K562 (cell line): ENCODE results near the gene NRN1L. TPM values are rescaled to one million over a fixed set of nuclear protein-coding genes. Genes with fewer than 3 reads are reported as not detected.

ENCODE experiments used
- ATAC-seq: fragments of 200-7000 bp; cut with Tn5 transposase; 3 replicates; pipeline ENCODE4 v1.9.1; 2020; ENCODE audit warnings: moderate library complexity
- BruUV-seq: library from RNA; stranded (reverse); fragments of 400-500 nt; replicated peaks from 2 replicates; lab custom pipeline; 2021; lab: Mats Ljungman, UMichigan
- CTCF ChIA-PET: fragments of 300-600 bp; formaldehyde crosslinking; extraction: SDS; loops from one replicate; lab custom pipeline; 2021; ENCODE audit warnings: low intra/inter-chr PET ratio; lab: Yijun Ruan, JAX
- POLR2A ChIA-PET: fragments of 300-600, 350-650 bp; sonication (Branson Sonifier 250); formaldehyde crosslinking; extraction: SDS; loops from one replicate; lab custom pipeline; 2021; ENCODE audit warnings: antibody characterized with exemption, inconsistent platforms; lab: Yijun Ruan, JAX
- DNase-seq, 4 experiments: peaks; one replicate each; pipeline versions ENCODE4 v3.0.0 to v3.0.0-alpha.2; 2011 to 2018; ENCODE audit warnings: low spot score in 3 of 4, mixed read lengths in 3 of 4; ENCODE audit errors: extremely low read depth in 1 of 4
- FAIRE-seq: peaks from 2 replicates; lab custom pipeline; 2011; peaks lifted over from hg19 to GRCh38; lab: Jason Lieb, UNC
- H2AFZ ChIP-seq: 2 replicates; pipeline ENCODE4 v1.6.0; 2011; ENCODE audit warnings: low read depth, low read length, control low read depth, inconsistent platforms
- H3K27ac ChIP-seq: fragments of 200-600 bp; 3 replicates; pipeline ENCODE4 v1.8.0; 2011; ENCODE audit warnings: low read depth, mild to moderate bottlenecking, control low read depth, inconsistent platforms, low read length, moderate library complexity, mixed read lengths; ENCODE audit errors: extremely low read depth
- H3K27me3 ChIP-seq, 2 experiments: fragments of 300-600 bp in 1 of 2; 2 replicates in 1 of 2; 3 replicates in 1 of 2; pipeline versions ENCODE4 v1.6.0 to v1.8.0; 2011; ENCODE audit warnings: inconsistent platforms in 2 of 2, low read length in 2 of 2, mild to moderate bottlenecking in 1 of 2, mixed read lengths in 1 of 2, moderate library complexity in 1 of 2; ENCODE audit not compliant: control insufficient read depth in 2 of 2, insufficient read depth in 2 of 2
- H3K36me3 ChIP-seq: fragments of 300-600 bp; 3 replicates; pipeline ENCODE4 v1.8.0; 2011; ENCODE audit warnings: mild to moderate bottlenecking, low read length, inconsistent platforms; ENCODE audit not compliant: control insufficient read depth, insufficient read depth
- H3K4me1 ChIP-seq, 2 experiments: fragments of 200-600 bp in 1 of 2; replicated peaks in 1 of 2; 2 replicates in 1 of 2; 3 replicates in 1 of 2; pipeline versions ENCODE4 v1.5.1 to v1.8.0; 2011; ENCODE audit warnings: inconsistent platforms in 2 of 2, low read length in 2 of 2, mild to moderate bottlenecking in 1 of 2, mixed read lengths in 1 of 2, moderate library complexity in 1 of 2; ENCODE audit not compliant: control insufficient read depth in 2 of 2, insufficient read depth in 2 of 2
- H3K4me2 ChIP-seq: 2 replicates; pipeline ENCODE4 v1.6.1; 2011; ENCODE audit warnings: low read length, control low read depth, inconsistent platforms, mixed read lengths; ENCODE audit not compliant: insufficient read depth
- H3K4me3 ChIP-seq: fragments of 200-600 bp; sonication (generic), shearing (Covaris generic); 2 replicates; pipeline ENCODE4 v1.5.1; 2016; ENCODE audit warnings: control low read depth, inconsistent platforms
- H3K79me2 ChIP-seq: fragments of 200-600 bp; 3 replicates; pipeline ENCODE4 v1.8.0; 2011; ENCODE audit warnings: low read length, inconsistent platforms; ENCODE audit not compliant: control insufficient read depth, insufficient read depth
- H3K9ac ChIP-seq, 2 experiments: 2 replicates each; pipeline versions ENCODE4 v1.6.0 to v1.6.1; 2011; ENCODE audit warnings: low read depth in 2 of 2, low read length in 2 of 2, control low read depth in 1 of 2, inconsistent platforms in 1 of 2, mild to moderate bottlenecking in 1 of 2, mixed read lengths in 1 of 2; ENCODE audit not compliant: insufficient read depth in 1 of 2
- H3K9me1 ChIP-seq: one replicate; pipeline ENCODE4 v1.6.0; 2011; ENCODE audit warnings: inconsistent platforms, mild to moderate bottlenecking, low read length, moderate library complexity; ENCODE audit not compliant: control insufficient read depth, insufficient read depth
- H3K9me3 ChIP-seq: replicated peaks from 2 replicates; pipeline ENCODE4 v1.5.1; 2011; ENCODE audit warnings: low read depth, low read length, inconsistent platforms; ENCODE audit not compliant: control insufficient read depth, insufficient read depth
- H4K20me1 ChIP-seq: replicated peaks from 2 replicates; pipeline ENCODE4 v1.6.1; 2011; ENCODE audit warnings: low read length, inconsistent platforms, mixed read lengths; ENCODE audit not compliant: control insufficient read depth, insufficient read depth
- HMG20A ChIP-seq: fragments of 450-650 bp; formaldehyde crosslinking; conservative IDR thresholded peaks from 2 replicates; pipeline ENCODE4 v1.4.0; 2020; ENCODE audit warnings: mild to moderate bottlenecking, mixed read lengths
- HMGN3 ChIP-seq: IDR thresholded peaks from 2 replicates; pipeline ENCODE4 v1.6.1; 2011; ENCODE audit warnings: borderline replicate concordance, low read depth, mild to moderate bottlenecking, mixed read lengths, low read length; ENCODE audit not compliant: insufficient read length; ENCODE audit errors: extremely low read depth
- NFE2L1 ChIP-seq: fragments of 450-650 bp; IDR thresholded peaks from 2 replicates; pipeline ENCODE4 v1.6.1; 2016; ENCODE audit warnings: missing genetic modification characterization, low read depth, mild to moderate bottlenecking, missing compliant biosample characterization, moderate library complexity, borderline replicate concordance
- RBM14 ChIP-seq: fragments of 200-400 bp; formaldehyde crosslinking; IDR thresholded peaks from 2 replicates; pipeline ENCODE4 v1.6.1; 2018; ENCODE audit warnings: low read depth, mild to moderate bottlenecking, low read length, moderate library complexity, borderline replicate concordance; ENCODE audit not compliant: insufficient read depth
- SIX5 ChIP-seq, 2 experiments: IDR thresholded peaks; 2 replicates each; pipeline ENCODE4 v1.6.1; 2011; ENCODE audit warnings: low read length in 2 of 2, borderline replicate concordance in 1 of 2, low read depth in 1 of 2, mild to moderate bottlenecking in 1 of 2, moderate library complexity in 1 of 2; ENCODE audit not compliant: insufficient read depth in 1 of 2
- SRF ChIP-seq, 2 experiments: fragments of 250-450, 450-650 bp in 1 of 2; sonication (Bioruptor Pico) in 1 of 2; sonication (generic) in 1 of 2; formaldehyde crosslinking; IDR thresholded peaks; 2 replicates each; pipeline versions ENCODE4 v1.5.0 to v1.5.1; 2020 to 2022; ENCODE audit warnings: mild to moderate bottlenecking in 1 of 2, missing genetic modification reagents in 1 of 2
- ZNF124 ChIP-seq: sonication (generic); formaldehyde crosslinking; IDR thresholded peaks from 2 replicates; pipeline ENCODE4 v1.8.1; 2022; ENCODE audit warnings: missing genetic modification reagents
- ZNF311 ChIP-seq: fragments of 250-450 bp; sonication (Bioruptor Pico); IDR thresholded peaks from 2 replicates; pipeline ENCODE4 v1.4.0; 2020; ENCODE audit warnings: mild to moderate bottlenecking, moderate library complexity
- ZNF57 ChIP-seq: fragments of 450-650 bp; formaldehyde crosslinking; IDR thresholded peaks from 2 replicates; pipeline ENCODE4 v1.4.0; 2020; ENCODE audit warnings: mild to moderate bottlenecking, moderate library complexity
- WGBS: fragments of 100-300 bp; shearing (Covaris generic); methylation state at CpG from one replicate; pipeline ENCODE4 v1.1.6; 2016; ENCODE audit warnings: low coverage, mixed read lengths; ENCODE audit not compliant: insufficient coverage; ENCODE audit errors: missing lambda C conversion rate; 5-methylcytosine and 5-hydroxymethylcytosine counted together
- in situ Hi-C: fragments of 300-500 bp; cut with MboI; formaldehyde crosslinking; loops from 4 replicates; pipeline ENCODE4 v1.15.0; 2018; ENCODE audit warnings: inconsistent platforms, mixed read lengths
- intact Hi-C: fragments of 100-400 bp; cut with micrococcal nuclease; formaldehyde crosslinking; loops from 2 replicates; pipeline ENCODE4 v1.14.2; 2022
- polyA plus RNA-seq, 8 experiments: library from polyadenylated mRNA; depleted of rRNA in 4 of 8; stranded (reverse) in 5 of 8; unstranded in 3 of 8; fragments of >200 nt; fragmentation: Nextera tagmentation in 2 of 8; fragmentation: Illumina TruSeq in 1 of 8; extraction: Ambion mirVana in 2 of 8; extraction: Trizol in 1 of 8; gene quantifications; 2 replicates each; pipeline versions ENCODE4 v1.2.1 to v1.2.3, GENCODE V29; 2011 to 2014; ENCODE audit warnings: inconsistent platforms in 1 of 8, missing spikeins in 1 of 8
- total RNA-seq, 7 experiments: library from RNA; depleted of rRNA in 6 of 7; stranded (reverse); fragments of >200 nt in 6 of 7; fragmentation: Illumina TruSeq in 2 of 7; extraction: Trizol in 2 of 7; gene quantifications; 2 replicates each; pipeline versions ENCODE4 v1.2.1 to v1.2.3, GENCODE V29; 2011 to 2021; ENCODE audit warnings: low replicate concordance in 1 of 7
- TF ChIP-seq, protein P1 (sequence below): fragments of 250-450 bp; sonication (Bioruptor Pico); IDR thresholded peaks from 2 replicates; pipeline ENCODE4 v1.6.1; 2021; ENCODE audit warnings: mild to moderate bottlenecking
- TF ChIP-seq, protein P2 (sequence below): fragments of 450-650 bp; formaldehyde crosslinking; IDR thresholded peaks from 2 replicates; pipeline ENCODE4 v1.4.0; 2022; ENCODE audit warnings: missing genetic modification characterization
- TF ChIP-seq, protein P3 (sequence below): fragments of 150-350 bp; conservative IDR thresholded peaks from 2 replicates; pipeline ENCODE4 v1.6.1; 2014; ENCODE audit warnings: low read length
- TF ChIP-seq, protein P4 (sequence below): fragments of 250-450 bp; sonication (Bioruptor Pico); IDR thresholded peaks from 2 replicates; pipeline ENCODE4 v1.4.0; 2020; ENCODE audit warnings: mild to moderate bottlenecking, moderate library complexity

NRN1L gene
- total and polyA plus RNA-seq, 9 of the 15 experiments (the other 6 are each of a cell fraction or from before 2014, with no cell fraction given), result 0.22 to 0.86 (median 0.61) TPM; not detected in 5

DNA sequence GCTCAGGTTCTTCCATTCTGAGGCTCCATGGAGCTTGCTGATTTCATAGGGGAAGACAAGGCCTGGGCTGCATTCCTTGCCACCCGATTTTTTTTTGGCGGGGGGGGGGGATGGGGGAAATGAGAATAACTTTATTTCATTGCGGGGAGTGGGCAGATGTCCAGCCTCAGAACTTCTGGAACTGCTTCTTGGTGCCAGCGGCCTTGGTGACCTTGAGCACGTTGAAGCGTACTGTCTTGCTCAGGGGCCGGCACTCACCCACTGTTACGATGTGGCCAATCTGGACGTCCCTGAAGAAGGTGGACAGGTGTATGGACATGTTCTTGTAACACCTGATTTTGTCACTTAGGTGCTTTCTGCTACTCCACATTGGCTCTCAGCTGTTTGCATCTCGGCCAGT, 28.9 kb upstream of the NRN1L start:
- H4K20me1 ChIP-seq, result peaks cover 31% of the 10 kb centered on the region
- no peak overlapping the region for H3K27ac ChIP-seq
- H2AFZ ChIP-seq, result no peak overlapping the region
- peaks cover 49% of the 10 kb centered on the region for H3K36me3 ChIP-seq
- no peaks in the 10 kb centered on the region for H3K9me3 ChIP-seq
- no peak overlapping the region for H3K4me3 ChIP-seq
- intact Hi-C loops, result no loop called here
- H3K9ac ChIP-seq, result peak overlapping the region in 1 of 2 experiments; percentile 0; a peak in 1 of 4 replicates
- DNase-seq, result no peak
- in situ Hi-C loops, result no loop called here
- CTCF ChIA-PET, result interaction anchor here (0.6 kb wide), 1 partner anchor 192 kb away, joined by 3 read pairs; no protein-coding TSS in a partner anchor
- POLR2A ChIA-PET, result interaction anchor here (0.6 to 2.1 kb wide), 5 partner anchors 9 to 108 kb away, joined by 3 to 6 read pairs (median 3); partner anchors contain the start of gene NUTF2
- peaks cover 14 to 24% of the 10 kb centered on the region in 2 experiments for H3K4me1 ChIP-seq
- peaks cover 90% of the 10 kb centered on the region for H3K79me2 ChIP-seq
- no peak overlapping the region for H3K4me2 ChIP-seq
- 85% methylated on average over 10 of the region's 10 CpGs for WGBS
- no peak for FAIRE-seq
- H3K9me1 ChIP-seq, result peaks cover 6% of the 10 kb centered on the region
- H3K27me3 ChIP-seq, result no peaks in the 10 kb centered on the region
- no TSS peak for BruUV-seq
- no peak for ATAC-seq
- TF ChIP-seq, protein P1, sequence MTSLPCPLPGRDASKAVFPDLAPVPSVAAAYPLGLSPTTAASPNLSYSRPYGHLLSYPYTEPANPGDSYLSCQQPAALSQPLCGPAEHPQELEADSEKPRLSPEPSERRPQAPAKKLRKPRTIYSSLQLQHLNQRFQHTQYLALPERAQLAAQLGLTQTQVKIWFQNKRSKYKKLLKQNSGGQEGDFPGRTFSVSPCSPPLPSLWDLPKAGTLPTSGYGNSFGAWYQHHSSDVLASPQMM (CRISPR knock-in tag), result no peak
- TF ChIP-seq ZNF124 (CRISPR knock-in tag), result no peak
- TF ChIP-seq, protein P2, sequence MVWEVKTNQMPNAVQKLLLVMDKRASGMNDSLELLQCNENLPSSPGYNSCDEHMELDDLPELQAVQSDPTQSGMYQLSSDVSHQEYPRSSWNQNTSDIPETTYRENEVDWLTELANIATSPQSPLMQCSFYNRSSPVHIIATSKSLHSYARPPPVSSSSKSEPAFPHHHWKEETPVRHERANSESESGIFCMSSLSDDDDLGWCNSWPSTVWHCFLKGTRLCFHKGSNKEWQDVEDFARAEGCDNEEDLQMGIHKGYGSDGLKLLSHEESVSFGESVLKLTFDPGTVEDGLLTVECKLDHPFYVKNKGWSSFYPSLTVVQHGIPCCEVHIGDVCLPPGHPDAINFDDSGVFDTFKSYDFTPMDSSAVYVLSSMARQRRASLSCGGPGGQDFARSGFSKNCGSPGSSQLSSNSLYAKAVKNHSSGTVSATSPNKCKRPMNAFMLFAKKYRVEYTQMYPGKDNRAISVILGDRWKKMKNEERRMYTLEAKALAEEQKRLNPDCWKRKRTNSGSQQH (CRISPR knock-in tag), result no peak
- TF ChIP-seq, protein P3, sequence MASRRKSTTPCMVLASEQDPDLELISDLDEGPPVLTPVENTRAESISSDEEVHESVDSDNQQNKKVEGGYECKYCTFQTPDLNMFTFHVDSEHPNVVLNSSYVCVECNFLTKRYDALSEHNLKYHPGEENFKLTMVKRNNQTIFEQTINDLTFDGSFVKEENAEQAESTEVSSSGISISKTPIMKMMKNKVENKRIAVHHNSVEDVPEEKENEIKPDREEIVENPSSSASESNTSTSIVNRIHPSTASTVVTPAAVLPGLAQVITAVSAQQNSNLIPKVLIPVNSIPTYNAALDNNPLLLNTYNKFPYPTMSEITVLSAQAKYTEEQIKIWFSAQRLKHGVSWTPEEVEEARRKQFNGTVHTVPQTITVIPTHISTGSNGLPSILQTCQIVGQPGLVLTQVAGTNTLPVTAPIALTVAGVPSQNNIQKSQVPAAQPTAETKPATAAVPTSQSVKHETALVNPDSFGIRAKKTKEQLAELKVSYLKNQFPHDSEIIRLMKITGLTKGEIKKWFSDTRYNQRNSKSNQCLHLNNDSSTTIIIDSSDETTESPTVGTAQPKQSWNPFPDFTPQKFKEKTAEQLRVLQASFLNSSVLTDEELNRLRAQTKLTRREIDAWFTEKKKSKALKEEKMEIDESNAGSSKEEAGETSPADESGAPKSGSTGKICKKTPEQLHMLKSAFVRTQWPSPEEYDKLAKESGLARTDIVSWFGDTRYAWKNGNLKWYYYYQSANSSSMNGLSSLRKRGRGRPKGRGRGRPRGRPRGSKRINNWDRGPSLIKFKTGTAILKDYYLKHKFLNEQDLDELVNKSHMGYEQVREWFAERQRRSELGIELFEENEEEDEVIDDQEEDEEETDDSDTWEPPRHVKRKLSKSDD, result no peak
- no peak for TF ChIP-seq HMG20A (CRISPR knock-in tag)
- TF ChIP-seq, protein P4, sequence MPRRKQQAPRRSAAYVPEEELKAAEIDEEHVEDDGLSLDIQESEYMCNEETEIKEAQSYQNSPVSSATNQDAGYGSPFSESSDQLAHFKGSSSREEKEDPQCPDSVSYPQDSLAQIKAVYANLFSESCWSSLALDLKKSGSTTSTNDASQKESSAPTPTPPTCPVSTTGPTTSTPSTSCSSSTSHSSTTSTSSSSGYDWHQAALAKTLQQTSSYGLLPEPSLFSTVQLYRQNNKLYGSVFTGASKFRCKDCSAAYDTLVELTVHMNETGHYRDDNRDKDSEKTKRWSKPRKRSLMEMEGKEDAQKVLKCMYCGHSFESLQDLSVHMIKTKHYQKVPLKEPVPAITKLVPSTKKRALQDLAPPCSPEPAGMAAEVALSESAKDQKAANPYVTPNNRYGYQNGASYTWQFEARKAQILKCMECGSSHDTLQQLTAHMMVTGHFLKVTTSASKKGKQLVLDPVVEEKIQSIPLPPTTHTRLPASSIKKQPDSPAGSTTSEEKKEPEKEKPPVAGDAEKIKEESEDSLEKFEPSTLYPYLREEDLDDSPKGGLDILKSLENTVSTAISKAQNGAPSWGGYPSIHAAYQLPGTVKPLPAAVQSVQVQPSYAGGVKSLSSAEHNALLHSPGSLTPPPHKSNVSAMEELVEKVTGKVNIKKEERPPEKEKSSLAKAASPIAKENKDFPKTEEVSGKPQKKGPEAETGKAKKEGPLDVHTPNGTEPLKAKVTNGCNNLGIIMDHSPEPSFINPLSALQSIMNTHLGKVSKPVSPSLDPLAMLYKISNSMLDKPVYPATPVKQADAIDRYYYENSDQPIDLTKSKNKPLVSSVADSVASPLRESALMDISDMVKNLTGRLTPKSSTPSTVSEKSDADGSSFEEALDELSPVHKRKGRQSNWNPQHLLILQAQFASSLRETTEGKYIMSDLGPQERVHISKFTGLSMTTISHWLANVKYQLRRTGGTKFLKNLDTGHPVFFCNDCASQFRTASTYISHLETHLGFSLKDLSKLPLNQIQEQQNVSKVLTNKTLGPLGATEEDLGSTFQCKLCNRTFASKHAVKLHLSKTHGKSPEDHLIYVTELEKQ (CRISPR knock-in tag), result no peak
- TF ChIP-seq ZNF311 (CRISPR knock-in tag), result no peak
- TF ChIP-seq SRF (CRISPR knock-in tag; IDR thresholded peaks at IDR 0.05), result no peak
- TF ChIP-seq HMGN3, result no peak
- TF ChIP-seq RBM14, result no peak
- no peak for TF ChIP-seq SIX5 (IDR thresholded peaks at IDR 0.05; ENCODE audit: borderline replicate concordance in 1 of 2, insufficient read depth in 1 of 2, low read depth in 1 of 2, low read length in 2 of 2)
- no peak for TF ChIP-seq NFE2L1 (tag)
- TF ChIP-seq ZNF57, result no peak
